Sciatic nerve (tissue), 2 donors: ENCODE data around the gene TAF4. TPM values are rescaled to one million over a fixed set of nuclear protein-coding genes. Genes with fewer than 3 reads are reported as not detected.
"Not testable (repeated sequence)": the region's sequence is repeated elsewhere in the genome, so short reads cannot be mapped to it uniquely, and the experiment has no call there.

ENCODE experiments used
- ATAC-seq: fragments of 200-7000 bp; cut with Tn5 transposase; one replicate; pipeline ENCODE4 v1.9.1; 2020; ENCODE audit warnings: mild to moderate bottlenecking, moderate library complexity
- DNase-seq: peaks from one replicate; pipeline ENCODE4 v3.0.0-alpha.2; 2020; ENCODE audit warnings: low spot score
- intact Hi-C: fragments of 100-400 bp; cut with DNase I; formaldehyde crosslinking; loops from one replicate; pipeline ENCODE4 v1.14.2; 2022
- total RNA-seq: library from RNA; stranded (reverse); fragmentation: NEBNext Ultra II Directional; extraction: Animal tissue kit (Norgen Biotek cat#: 25700); gene quantifications from one replicate; pipeline ENCODE4 v1.2.1, GENCODE V29; 2021
- donor health status: DM: no; HTN: no; CAD: no.
- donor health status: DM: no; HTN: no; CAD: no.

Gene TAF4
- total RNA-seq, 1 donor from 2014 or later = 20.1 TPM

GRCh38 chr20:61944967-61945366, 120.7 kb downstream of the TAF4 start:
- intact Hi-C loops, ATAC-seq, DNase-seq: not testable (repeated sequence)

GRCh38 chr20:61942526-61942925, 123.2 kb downstream of the TAF4 start:
- intact Hi-C loops = no loop called here
- ATAC-seq = no peak

DNA sequence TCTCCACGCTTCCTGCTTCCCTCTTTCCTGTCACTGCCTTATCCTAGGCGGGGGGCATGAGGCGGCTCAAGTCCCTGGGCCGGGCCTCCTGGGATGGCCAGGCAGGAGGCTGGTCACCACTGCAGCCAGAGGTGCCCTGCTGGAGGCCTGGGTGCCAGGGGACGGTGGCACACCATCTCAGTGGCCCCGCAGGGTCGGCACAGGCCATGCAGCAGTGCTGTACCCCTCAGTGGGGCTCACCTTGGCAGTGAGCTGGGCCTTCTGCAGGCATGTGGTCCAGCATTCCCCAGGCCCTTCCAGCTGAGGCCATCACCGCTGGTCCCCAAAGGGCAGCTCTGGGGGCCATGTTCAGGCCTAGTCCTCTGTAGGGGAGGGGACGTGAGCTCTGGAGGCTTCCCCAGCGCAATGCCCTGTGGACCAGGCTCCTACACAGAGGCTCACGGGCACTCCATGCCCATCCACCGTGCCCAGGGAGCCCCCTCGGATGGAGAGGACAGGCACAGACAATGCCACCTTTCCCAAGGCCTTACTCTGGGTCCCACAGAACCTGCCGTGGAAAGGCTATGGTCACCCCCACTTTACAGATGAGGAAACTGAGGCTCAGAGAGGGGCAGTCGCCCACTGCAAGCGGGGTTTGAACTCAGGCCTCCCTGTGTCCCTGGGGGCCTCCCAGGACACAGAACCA, 123.8 kb downstream of the TAF4 start:
- DNase-seq (no peak), ATAC-seq (no peak)
- intact Hi-C loops = no loop called here

More at GRCh38 chr20:61942526-61942925, 123.2 kb downstream of the TAF4 start:
- DNase-seq = no peak

- ATAC-seq (no peak), DNase-seq (no peak)
- intact Hi-C loops = no loop called here
Measured at GRCh38 chr20:61940976-61941720, 124.5 kb downstream of the TAF4 start.

DNA sequence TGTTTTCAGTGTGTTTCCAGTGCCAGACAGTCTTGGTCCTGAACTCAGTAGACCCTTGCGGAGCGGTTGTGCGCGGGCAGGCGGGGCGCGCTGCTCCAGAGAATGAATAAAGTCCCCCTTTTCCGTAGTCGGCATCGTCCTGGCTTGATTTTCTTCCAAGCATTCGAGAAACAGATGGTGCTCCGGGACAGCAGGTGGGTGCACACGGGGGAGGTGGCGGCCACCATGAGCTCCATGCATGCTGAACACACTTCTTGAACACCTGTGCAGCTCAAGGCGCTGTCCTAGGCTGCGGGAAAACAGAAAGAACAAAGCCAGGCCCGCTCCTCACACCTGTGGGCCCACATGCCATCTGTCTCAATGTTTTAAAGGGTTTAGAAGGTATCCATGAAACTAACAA, 125.2 kb downstream of the TAF4 start:
- intact Hi-C loops = no loop called here

DNA sequence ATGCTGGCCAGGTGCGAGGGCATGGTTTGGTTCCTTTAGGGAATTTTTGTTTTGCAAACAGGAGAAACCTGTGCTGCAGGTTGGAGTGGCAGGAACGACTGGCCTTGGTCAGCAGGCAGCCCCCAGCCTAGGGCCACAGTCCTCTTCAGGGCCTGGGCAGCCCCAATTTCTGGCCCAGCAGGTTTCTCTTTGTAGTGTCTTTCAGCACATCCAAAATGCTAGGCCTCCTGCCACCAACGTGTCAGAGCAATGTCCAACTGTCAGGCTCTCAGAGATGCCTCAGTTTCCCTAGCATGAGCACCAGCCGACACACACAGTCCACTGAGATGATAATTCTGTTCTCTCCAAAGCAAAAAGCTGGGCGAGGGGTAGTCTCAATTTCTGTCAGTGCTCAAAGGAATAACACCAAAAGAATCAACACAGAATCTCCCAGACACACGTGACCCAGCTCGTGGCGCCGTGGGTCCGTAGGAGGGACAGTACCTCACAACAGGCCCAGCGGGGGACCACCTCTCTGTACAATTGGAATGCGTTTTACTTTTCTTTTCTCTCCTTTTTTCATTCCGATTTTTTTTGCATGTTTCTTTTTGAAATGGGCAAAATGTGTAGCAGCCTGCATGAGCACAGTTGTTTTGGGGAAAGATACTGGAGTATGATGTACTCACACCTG, 125.9 kb downstream of the TAF4 start:
- ATAC-seq = no peak
- DNase-seq = no peak
- intact Hi-C loops = no loop called here

More for the DNA sequence above, 125.2 kb downstream of the TAF4 start:
- ATAC-seq (no peak), DNase-seq (no peak)

DNA sequence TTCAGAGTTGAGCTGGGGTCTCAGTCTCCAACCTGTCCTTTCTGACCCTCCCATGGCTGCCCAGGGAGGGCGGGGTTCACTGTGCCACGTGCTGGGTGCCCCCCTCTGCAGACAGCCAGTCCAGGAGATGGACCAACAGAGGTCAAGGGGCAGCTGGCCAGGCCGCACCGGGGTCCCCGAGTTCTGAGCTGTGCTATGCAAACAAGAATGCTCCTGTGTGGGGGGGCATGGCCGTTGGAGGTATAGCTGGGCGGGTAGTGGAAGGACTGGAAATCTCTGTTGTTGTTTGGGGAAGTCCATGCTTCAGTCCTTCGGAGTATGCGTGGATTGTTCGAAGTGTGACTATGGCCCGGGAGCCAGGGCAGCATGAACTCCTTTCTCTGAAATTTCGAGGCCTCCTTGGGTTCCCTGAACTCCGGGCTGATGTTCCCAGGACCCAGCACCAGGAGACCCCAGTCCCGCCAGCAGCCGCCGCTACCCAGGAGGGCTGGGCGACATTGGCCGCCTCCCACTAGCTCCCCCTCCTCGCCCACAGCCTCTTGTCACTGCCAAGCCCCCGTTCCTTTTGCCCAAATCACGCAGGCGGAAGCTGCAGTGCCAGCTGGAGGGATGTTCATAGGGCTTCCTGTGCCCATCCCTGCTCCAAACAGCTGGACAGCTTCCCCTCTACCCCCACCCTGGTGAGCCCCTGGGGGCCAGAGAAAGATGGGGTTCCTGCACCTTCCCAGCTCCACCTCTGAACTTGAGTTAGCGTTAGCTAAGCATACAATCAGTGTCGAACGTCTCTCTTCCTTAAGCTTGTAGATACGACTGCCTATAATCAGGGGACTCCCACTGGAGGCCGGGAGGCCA, 126.6 kb downstream of the TAF4 start:
- no peak for ATAC-seq
- no peak for DNase-seq
- intact Hi-C loops = no loop called here

GRCh38 chr20:61937963-61938838, 127.5 kb downstream of the TAF4 start:
- DNase-seq (no peak), ATAC-seq (no peak)
- intact Hi-C loops = no loop called here

DNA sequence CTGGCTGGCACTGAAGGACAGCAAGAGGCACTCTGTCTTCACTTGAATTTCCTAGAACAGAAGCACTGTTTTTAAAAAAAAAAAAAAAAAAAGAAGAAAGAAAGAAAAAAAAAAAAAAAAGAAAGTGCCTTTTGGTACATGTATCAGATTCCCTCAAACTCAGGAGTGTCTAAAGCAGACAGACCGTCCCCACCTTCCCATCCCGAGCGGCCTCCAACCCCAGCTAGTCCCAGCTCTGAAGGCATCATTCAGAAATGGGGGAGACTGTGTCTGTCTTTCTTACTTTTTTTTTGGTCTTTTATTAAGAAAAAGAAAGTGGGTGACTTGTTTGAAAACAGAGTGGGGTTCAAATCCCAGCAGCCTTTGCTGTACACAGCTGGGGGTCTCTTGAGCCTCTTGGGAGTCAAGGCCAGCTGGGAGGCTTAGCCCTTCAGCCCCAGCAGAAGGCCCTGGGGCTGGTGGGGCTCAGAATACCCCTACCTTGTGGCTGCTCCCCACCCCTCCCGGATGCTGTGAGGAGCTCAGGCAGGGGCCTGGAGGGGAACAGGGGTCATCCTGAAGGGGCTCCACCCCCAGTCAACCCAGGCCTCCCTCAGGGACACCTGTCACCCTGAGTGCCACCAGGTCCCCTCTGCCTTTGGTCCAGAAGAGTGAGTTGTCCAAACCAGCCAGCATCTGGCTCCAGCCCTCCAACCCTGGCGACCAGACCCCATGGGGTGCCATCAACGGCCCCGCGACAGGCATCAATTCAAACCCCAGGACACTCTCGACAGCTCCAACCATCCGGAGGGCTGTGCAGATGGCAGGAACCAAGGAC, 128.3 kb downstream of the TAF4 start:
- no peak for ATAC-seq
- intact Hi-C loops = no loop called here

GRCh38 chr20:61936701-61937131, 129.0 kb downstream of the TAF4 start:
- intact Hi-C loops = no loop called here
- ATAC-seq (no peak), DNase-seq (no peak)

More for the DNA sequence above, 128.3 kb downstream of the TAF4 start:
- no peak for DNase-seq

DNA sequence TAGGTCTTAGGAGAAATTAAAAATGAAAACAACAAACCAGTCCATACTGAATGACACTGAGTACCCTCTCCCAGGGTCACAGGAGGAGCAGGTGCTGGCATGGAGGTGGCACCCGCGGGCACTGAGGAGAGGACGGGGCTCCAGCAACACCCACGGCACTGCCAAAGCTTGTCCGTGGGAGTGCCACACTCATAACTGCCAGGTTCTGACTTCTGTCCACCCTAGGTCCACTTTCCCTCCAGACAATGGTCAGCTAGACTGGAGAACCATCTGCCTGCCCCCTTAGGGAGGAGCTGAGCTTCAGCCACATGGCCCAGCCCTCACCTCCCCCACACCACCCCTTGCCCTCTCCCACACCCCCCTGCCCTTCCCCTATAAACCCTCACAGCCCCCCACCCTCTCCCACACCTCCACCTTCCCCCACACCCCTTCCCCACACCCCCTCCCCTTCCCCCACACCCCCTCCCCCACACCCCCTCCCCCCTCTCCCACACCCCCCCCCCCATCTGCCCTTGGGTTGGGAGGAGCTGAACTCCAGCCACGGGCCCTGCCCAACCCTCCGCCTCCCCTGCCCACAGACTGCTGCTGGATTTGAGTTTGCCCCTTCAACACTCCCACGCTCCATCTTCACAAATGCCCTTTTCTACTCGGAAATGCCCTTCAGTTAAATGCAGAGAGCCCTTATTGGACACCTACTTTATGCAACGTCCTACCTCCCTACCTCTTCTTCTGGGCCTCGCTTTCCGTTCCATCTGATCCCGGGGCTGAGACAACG, 129.6 kb downstream of the TAF4 start:
- ATAC-seq (no peak), DNase-seq (no peak)
- intact Hi-C loops = no loop called here

DNA sequence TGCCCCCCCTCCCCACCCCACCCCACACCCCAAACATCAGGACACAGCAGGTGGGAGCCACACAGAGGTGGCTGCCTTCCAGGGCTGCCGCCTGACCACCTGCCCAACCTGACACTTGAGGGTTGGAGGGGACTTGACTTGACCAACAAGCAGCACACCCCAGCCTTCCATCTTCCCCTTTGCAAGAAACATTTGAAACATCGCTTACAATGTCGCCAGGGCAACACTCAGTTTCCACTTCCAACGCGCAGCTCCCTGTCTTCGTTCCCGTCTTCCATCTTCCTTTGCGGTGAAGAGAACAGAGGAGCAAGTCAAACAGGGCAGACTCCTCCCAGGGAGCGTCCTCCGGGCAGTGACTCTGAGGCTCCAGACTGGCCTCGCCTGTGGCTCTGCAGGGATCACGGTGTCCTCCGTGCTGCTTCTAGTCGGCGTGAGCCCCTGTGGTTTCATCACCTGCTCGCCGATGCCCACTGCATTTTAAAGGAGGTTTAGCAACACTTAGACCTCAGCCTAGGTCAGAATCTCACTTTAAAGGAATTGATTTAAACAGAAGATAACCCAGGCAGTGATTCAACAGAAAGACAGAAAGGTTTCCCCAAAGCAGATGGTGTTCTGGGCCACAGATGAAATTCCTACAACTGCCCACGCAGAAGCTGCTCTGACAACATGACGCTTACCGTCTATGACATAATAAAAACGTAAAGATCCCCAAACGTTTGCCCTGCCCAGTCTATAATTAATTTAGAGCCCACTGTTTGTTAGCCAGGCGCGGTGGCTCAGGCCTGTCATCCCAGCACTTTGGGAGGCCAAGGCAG, 130.8 kb downstream of the TAF4 start:
- intact Hi-C loops = no loop called here
- no peak for DNase-seq
- ATAC-seq = no peak

- DNase-seq (no peak), ATAC-seq (no peak)
- intact Hi-C loops = no loop called here
Measured at GRCh38 chr20:61933951-61934715, 131.5 kb downstream of the TAF4 start.

DNA sequence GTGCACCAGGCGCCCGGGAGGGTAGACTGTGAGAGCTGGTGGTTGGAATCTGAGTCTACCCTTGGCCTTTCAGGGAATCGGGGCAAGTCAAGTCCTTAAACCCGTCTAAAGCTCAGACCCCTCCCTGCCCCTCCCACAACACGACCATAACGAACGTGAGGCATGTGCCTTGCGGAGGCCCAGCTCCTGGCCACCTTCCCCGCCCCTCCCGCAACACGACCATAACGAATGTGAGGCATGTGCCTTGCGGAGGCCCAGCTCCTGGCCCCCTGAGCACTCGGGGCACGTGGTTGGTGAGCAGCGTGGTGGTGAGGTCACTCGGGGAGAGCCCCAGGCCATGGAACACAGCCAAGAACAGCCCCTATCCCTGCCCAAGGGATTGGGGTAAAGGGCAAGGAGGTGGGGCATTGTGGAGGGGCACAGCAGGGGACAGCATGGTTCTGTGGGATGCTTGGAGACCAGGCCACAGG, 132.2 kb downstream of the TAF4 start:
- intact Hi-C loops = no loop called here
- ATAC-seq (no peak), DNase-seq (no peak)
